Spleen (tissue), 7 donors: Measurements from ENCODE around the gene PITPNM1.

Source experiments
- CTCF ChIP-seq, 11 experiments: fragments of 200-600 bp in 7 of 11; fragments of 450-650 bp in 4 of 11; sonication (generic) in 4 of 11; IDR thresholded peaks in 8 of 11; conservative IDR thresholded peaks in 3 of 11; 1 replicate in 7 of 11; 2 replicates in 4 of 11; pipeline versions ENCODE4 v1.4.0 to v1.8.0; 2016 to 2021; ENCODE audit warnings: antibody characterized with exemption in 11 of 11, inconsistent platforms in 4 of 11, mild to moderate bottlenecking in 1 of 11
- POLR2A ChIP-seq, 3 donors: fragments of 450-650 bp; IDR thresholded peaks; one replicate each; pipeline ENCODE4 v1.5.1; 2017; ENCODE audit warnings: antibody characterized with exemption in 3 of 3, mild to moderate bottlenecking in 1 of 3
- POLR2AphosphoS5 ChIP-seq, 3 donors: sonication (generic); formaldehyde crosslinking; IDR thresholded peaks; one replicate each; pipeline ENCODE4 v1.5.1; 2017; ENCODE audit warnings: antibody characterized with exemption in 3 of 3
- donor health status: DM: no; HTN: no; CAD: no; lungs with moderate emphysema.
- donor health status: DM: no; HTN: no; CAD: no.
- donor health status: DM: no; HTN: no; CAD: no.

- TF ChIP-seq CTCF (IDR thresholded peaks at IDR 0.05 in 8 of 11, conservative IDR thresholded peaks at IDR 0.05 in 3 of 11) (peak in 6 of 11 experiments; percentile 8 to 71 (median 47)), POLR2A (IDR thresholded peaks at IDR 0.05) (no peak), POLR2AphosphoS5 (IDR thresholded peaks at IDR 0.05) (no peak)
Observed at GRCh38 chr11:67506426-67507051, 1.4 kb upstream of the PITPNM1 start.
